ENCODE data around the gene FHL1. TPM values are rescaled to one million over a fixed set of nuclear protein-coding genes. Genes with fewer than 3 reads are reported as not detected.

The FHL1 gene
- total and polyA plus RNA-seq, 7 donors, result 27.0 to 1,465 (median 701) TPM

GRCh38 chrX:136196691-136197155 is 49.4 kb downstream of the FHL1 start:
- peaks cover 0 to 45% (median 24%) of the 10 kb centered on the region in 4 donors for H3K4me1 ChIP-seq
- TF ChIP-seq POLR2AphosphoS5 (IDR thresholded peaks at IDR 0.05) (peak; percentile 45 to 91 (median 86)), CTCF (IDR thresholded peaks at IDR 0.05) (no peak), POLR2A (IDR thresholded peaks at IDR 0.05) (peak; percentile 14 to 52), EP300 (IDR thresholded peaks at IDR 0.05) (peak in 1 of 4 donors; percentile 84)
- H3K4me3 ChIP-seq, result peak overlapping the region; percentile 3 to 48 (median 44)
- H3K27me3 ChIP-seq, result no peaks in the 10 kb centered on the region
- H3K36me3 ChIP-seq, result no peaks in the 10 kb centered on the region
- intact Hi-C loops (cut with DNase I), result no loop called here
- 69 to 91% methylated on average over 7 of the region's 7 CpGs for WGBS, 2 donors
- H3K9me3 ChIP-seq, result no peaks in the 10 kb centered on the region
- peak overlapping the region; percentile 78 to 99 (median 95) for H3K27ac ChIP-seq
- no peak for DNase-seq

GRCh38 chrX:136198010-136198409 is 50.7 kb downstream of the FHL1 start:
- Histone ChIP-seq H3K9me3 (no peaks in the 10 kb centered on the region), H3K27ac (peak overlapping the region; percentile 78 to 99 (median 95)), H3K27me3 (no peaks in the 10 kb centered on the region), H3K4me3 (peak overlapping the region; percentile 3 to 48 (median 44)), H3K4me1 (peaks cover 0 to 45% (median 19%) of the 10 kb centered on the region in 4 donors), H3K36me3 (no peaks in the 10 kb centered on the region)
- TF ChIP-seq POLR2A (IDR thresholded peaks at IDR 0.05) (no peak), POLR2AphosphoS5 (IDR thresholded peaks at IDR 0.05) (no peak), EP300 (IDR thresholded peaks at IDR 0.05) (no peak), CTCF (IDR thresholded peaks at IDR 0.05) (no peak)
- no peak for DNase-seq
- intact Hi-C loops (cut with DNase I), result loop anchor here (2.0 kb wide), 1 partner anchor 29 kb away; no protein-coding TSS in a partner anchor

GRCh38 chrX:136198678-136199243 is 51.4 kb downstream of the FHL1 start:
- TF ChIP-seq POLR2AphosphoS5 (IDR thresholded peaks at IDR 0.05) (peak in 1 of 4 donors; percentile 15), CTCF (IDR thresholded peaks at IDR 0.05) (no peak)
- H3K4me1 ChIP-seq, result peaks cover 0 to 45% (median 16%) of the 10 kb centered on the region in 4 donors
- H3K4me3 ChIP-seq, result peak overlapping the region; percentile 3 to 48 (median 44)
- DNase-seq, result no peak
- peak overlapping the region; percentile 78 to 99 (median 95) for H3K27ac ChIP-seq
- no peaks in the 10 kb centered on the region for H3K9me3 ChIP-seq
- 87 to 92% methylated on average over 6 of the region's 6 CpGs for WGBS, 2 donors
- H3K36me3 ChIP-seq, result no peaks in the 10 kb centered on the region
- intact Hi-C loops (cut with DNase I), result loop anchor here (2.0 kb wide), 1 partner anchor 30 kb away; no protein-coding TSS in a partner anchor
- H3K27me3 ChIP-seq, result no peaks in the 10 kb centered on the region

GRCh38 chrX:136199365-136199764 is 52.0 kb downstream of the FHL1 start:
- DNase-seq, result no peak
- TF ChIP-seq CTCF (IDR thresholded peaks at IDR 0.05) (no peak), POLR2A (IDR thresholded peaks at IDR 0.05) (peak in 1 of 2 donors; percentile 5), EP300 (IDR thresholded peaks at IDR 0.05) (peak in 1 of 4 donors; percentile 11), POLR2AphosphoS5 (IDR thresholded peaks at IDR 0.05) (peak; percentile 56 to 69 (median 62))
- intact Hi-C loops (cut with DNase I), result loop anchor here (2.0 kb wide), 1 partner anchor 31 kb away; no protein-coding TSS in a partner anchor
- Histone ChIP-seq H3K27me3 (no peaks in the 10 kb centered on the region), H3K27ac (peak overlapping the region; percentile 78 to 99 (median 95)), H3K4me3 (peak overlapping the region; percentile 4 to 48 (median 44)), H3K9me3 (no peaks in the 10 kb centered on the region), H3K4me1 (peaks cover 0 to 46% (median 21%) of the 10 kb centered on the region in 4 donors), H3K36me3 (no peaks in the 10 kb centered on the region)
- WGBS, 2 donors, result 86 to 87% methylated on average over 4 of the region's 4 CpGs

All from sigmoid colon (tissue), 7 donors.